Activated CD4-positive, alpha-beta T cell treated with anti-CD3 and anti-CD28 coated beads for 48 hours (primary cell): ENCODE data around the gene MPRIP.
"Not testable (repeated sequence)": the region's sequence is repeated elsewhere in the genome, so short reads cannot be mapped to it uniquely, and the experiment has no call there.

ENCODE experiments used
- DNase-seq: peaks from one replicate; pipeline ENCODE4 v3.0.0-alpha.2; 2020

The MPRIP gene

GRCh38 chr17:17134051-17134956 lies 92.0 kb downstream of the MPRIP start:
- DNase-seq: no peak

- DNase-seq: no peak
Observed at GRCh38 chr17:17134957-17135333, 92.7 kb downstream of the MPRIP start.

GRCh38 chr17:17136221-17136620 lies 94.0 kb downstream of the MPRIP start:
- DNase-seq: not testable (repeated sequence)

GRCh38 chr17:17137731-17138585 lies 95.7 kb downstream of the MPRIP start:
- no peak for DNase-seq

GRCh38 chr17:17139972-17140589 lies 97.8 kb downstream of the MPRIP start:
- no peak for DNase-seq

- DNase-seq: no peak
Observed at GRCh38 chr17:17140590-17140980, 98.3 kb downstream of the MPRIP start.

- DNase-seq: no peak
Observed at GRCh38 chr17:17141279-17141678, 99.0 kb downstream of the MPRIP start.

GRCh38 chr17:17141860-17142552 lies 99.7 kb downstream of the MPRIP start:
- peak; percentile 67 for DNase-seq

GRCh38 chr17:17142556-17142955 lies 100.3 kb downstream of the MPRIP start:
- no peak for DNase-seq

GRCh38 chr17:17143501-17143900 lies 101.2 kb downstream of the MPRIP start:
- DNase-seq: no peak

GRCh38 chr17:17144061-17144460 lies 101.8 kb downstream of the MPRIP start:
- no peak for DNase-seq

- no peak for DNase-seq
Observed at GRCh38 chr17:17144916-17145665, 102.8 kb downstream of the MPRIP start.

GRCh38 chr17:17146786-17147406 lies 104.6 kb downstream of the MPRIP start:
- DNase-seq: peak; percentile 43

- no peak for DNase-seq
Observed at GRCh38 chr17:17147821-17148220, 105.6 kb downstream of the MPRIP start.

GRCh38 chr17:17149520-17150447 lies 107.5 kb downstream of the MPRIP start:
- DNase-seq: no peak

- DNase-seq: no peak
Observed at GRCh38 chr17:17150448-17150800, 108.2 kb downstream of the MPRIP start.

- DNase-seq: peak; percentile 35
Observed at GRCh38 chr17:17151055-17151454, 108.8 kb downstream of the MPRIP start.

GRCh38 chr17:17151541-17151940 lies 109.3 kb downstream of the MPRIP start:
- no peak for DNase-seq

GRCh38 chr17:17151962-17152361 lies 109.7 kb downstream of the MPRIP start:
- peak; percentile 41 for DNase-seq

GRCh38 chr17:17152385-17152784 lies 110.1 kb downstream of the MPRIP start:
- DNase-seq: no peak
